SK-N-MC (cell line): Measurements from ENCODE around the gene FAM193B.

Experiments used
- DNase-seq: peaks from one replicate; pipeline ENCODE4 v3.0.0-alpha.2; 2011; ENCODE audit warnings: low read depth, low spot score
- H3K27ac ChIP-seq: fragments of 200-600 bp; sonication (generic); 2 replicates; pipeline ENCODE4 v1.5.1; 2016; ENCODE audit warnings: mixed run types
- H3K36me3 ChIP-seq: fragments of 200-600 bp; sonication (generic); 2 replicates; pipeline ENCODE4 v1.6.1; 2017; ENCODE audit warnings: antibody characterized with exemption, low read length, mixed read lengths; ENCODE audit not compliant: insufficient read depth
- H3K4me3 ChIP-seq: fragments of 200-600 bp; sonication (generic); 2 replicates; pipeline ENCODE4 v1.5.1; 2016
- H3K9ac ChIP-seq: fragments of 200-600 bp; sonication (generic); 2 replicates; pipeline ENCODE4 v1.8.0; 2017; ENCODE audit warnings: mixed run types, mixed read lengths; ENCODE audit not compliant: insufficient read length
- H3K9me3 ChIP-seq: fragments of 200-600 bp; sonication (generic); 2 replicates; pipeline ENCODE4 v1.6.1; 2017; ENCODE audit warnings: low read depth, mild to moderate bottlenecking, antibody characterized with exemption, low read length, moderate library complexity, mixed read lengths
- EZH2 ChIP-seq: fragments of 200-600 bp; sonication (generic); IDR thresholded peaks from one replicate; pipeline ENCODE4 v1.6.1; 2017; ENCODE audit warnings: antibody characterized with exemption
- FOXP2 ChIP-seq: optimal IDR thresholded peaks from 2 replicates; pipeline ENCODE3; 2011; ENCODE audit warnings: mild to moderate bottlenecking, moderate library complexity; ENCODE audit not compliant: insufficient read depth; ENCODE audit errors: extremely low read length, control extremely low read depth
- POLR2AphosphoS5 ChIP-seq: IDR thresholded peaks from 2 replicates; pipeline ENCODE4 v1.6.1; 2012; ENCODE audit warnings: mild to moderate bottlenecking, low read depth, low read length, borderline replicate concordance

Gene FAM193B

DNA sequence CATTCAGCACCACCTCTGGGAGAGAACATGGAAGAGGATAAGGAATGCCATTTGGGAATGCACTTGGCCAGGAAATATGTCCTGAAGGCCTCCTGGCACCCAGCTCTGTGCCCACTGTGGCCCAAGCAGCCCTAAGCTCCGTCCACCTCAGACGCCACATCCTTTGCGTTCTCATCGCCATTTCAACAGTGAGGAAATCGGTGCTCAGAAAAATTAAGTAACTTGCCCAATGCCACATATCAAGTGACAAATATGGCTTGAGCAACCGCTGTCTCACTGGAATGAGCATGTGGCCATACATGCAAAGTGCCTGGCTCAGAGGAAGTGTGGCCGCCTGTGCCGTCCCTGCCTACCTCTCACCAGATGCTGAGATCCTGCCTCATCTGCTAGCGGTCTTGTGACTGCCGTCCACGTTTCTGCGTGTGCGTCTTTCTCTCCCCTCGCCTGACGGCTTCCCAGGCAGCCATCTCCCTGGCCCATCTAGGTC, 43.8 kb downstream of the FAM193B start:
- Histone ChIP-seq H3K9me3 (no peaks in the 10 kb centered on the region), H3K9ac (no peak overlapping the region), H3K4me3 (no peak overlapping the region), H3K36me3 (peaks cover 51% of the 10 kb centered on the region), H3K27ac (no peak overlapping the region)
- TF ChIP-seq EZH2: no peak
- TF ChIP-seq FOXP2: no peak
- TF ChIP-seq POLR2AphosphoS5: no peak
- no peak for DNase-seq

DNA sequence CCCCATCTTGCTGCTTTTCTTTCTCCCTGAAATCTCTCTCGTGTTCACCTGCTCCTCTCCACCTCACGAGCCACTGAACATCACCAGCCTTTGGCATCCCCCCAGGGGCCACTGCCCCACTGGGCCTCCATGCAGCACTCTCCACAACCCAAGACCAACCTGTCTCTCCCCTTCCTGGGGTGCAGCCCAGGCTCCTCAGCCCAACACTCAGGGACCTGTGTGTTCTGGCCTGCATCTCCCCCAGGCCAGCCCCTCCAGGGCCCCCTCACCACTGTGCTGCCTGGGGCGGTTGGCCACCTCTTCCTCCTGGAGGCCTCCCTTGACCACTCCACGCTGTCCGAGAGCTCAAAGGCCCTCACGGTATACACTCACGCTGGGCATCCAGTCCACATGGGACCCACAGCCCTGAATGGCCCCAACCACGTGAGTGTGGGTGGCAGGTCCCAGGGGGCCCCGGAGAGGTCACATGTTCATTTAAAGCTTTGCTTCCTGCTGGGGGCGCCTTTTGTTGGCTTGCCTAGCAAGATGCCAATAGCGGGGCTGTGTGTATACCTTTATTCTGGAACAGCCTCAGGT, 44.3 kb downstream of the FAM193B start:
- Histone ChIP-seq H3K9ac (no peak overlapping the region), H3K9me3 (no peaks in the 10 kb centered on the region), H3K27ac (no peak overlapping the region), H3K4me3 (no peak overlapping the region), H3K36me3 (peaks cover 45% of the 10 kb centered on the region)
- TF ChIP-seq FOXP2 (no peak), POLR2AphosphoS5 (no peak), EZH2 (no peak)
- no peak for DNase-seq

DNA sequence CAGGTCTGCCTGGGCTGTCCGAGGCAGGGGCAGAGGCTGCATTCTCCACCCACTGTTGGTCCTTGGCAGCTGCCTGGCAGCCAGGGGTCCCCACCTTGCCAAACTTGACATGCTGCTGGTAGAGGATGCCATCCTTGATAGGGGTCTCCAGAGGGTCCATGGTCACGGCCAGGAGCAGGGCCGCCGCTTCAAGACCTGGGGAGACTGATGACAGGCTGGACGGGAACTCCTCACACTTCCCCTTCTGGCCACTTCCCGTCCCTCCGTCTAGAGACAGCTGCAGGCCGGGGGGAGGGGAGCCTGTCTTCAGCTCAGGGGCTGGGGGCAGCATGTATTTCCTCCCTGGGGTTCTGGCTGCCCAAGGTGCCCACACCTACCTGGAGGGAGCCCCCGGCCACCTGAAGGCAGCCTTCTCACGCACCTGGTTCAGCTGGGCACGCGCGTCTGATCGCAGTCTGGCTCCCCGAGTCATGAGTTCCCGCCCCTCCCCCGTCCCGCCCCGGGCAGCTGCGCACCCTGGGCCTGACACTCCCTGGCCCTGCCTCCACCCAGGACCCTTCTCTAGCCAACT, 44.9 kb downstream of the FAM193B start, which contains the start of gene DOK3:
DOK3 (minus strand) TSS at position 446 of the 571 bp plus-strand sequence; CDS start at position 160, 286 bp downstream.
- H3K36me3 ChIP-seq: peaks cover 39% of the 10 kb centered on the region; the same call in 1 of the 2 replicates
- no peak within 1 kb of the TSS for H3K27ac ChIP-seq
- H3K9me3 ChIP-seq: no peaks in the 10 kb centered on the region
- DNase-seq: no peak
- no peak within 1 kb of the TSS for H3K9ac ChIP-seq
- H3K4me3 ChIP-seq: no peak within 1 kb of the TSS
- no peak for TF ChIP-seq POLR2AphosphoS5
- TF ChIP-seq EZH2: no peak
- TF ChIP-seq FOXP2: no peak

DNA sequence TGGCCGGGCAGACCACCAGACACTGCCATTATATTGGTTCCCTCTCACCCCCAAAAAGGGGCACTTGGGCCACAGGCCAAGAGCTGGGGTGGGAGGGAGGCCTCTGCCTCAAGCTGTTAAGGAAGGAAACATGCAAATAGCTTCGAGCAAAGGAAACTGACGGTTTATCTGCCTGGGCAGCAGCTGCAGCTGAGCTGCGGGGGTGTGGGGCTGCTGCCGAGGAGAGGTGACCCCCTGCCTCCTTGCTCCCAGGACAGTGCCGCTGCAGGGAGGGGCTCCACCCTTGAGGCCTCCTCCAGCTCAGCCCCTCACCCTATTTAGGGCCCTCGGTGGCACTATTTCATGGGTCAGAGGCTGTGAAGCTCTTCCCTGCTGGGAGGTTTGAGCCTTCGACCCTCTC, 45.5 kb downstream of the FAM193B start:
- TF ChIP-seq FOXP2 (no peak), POLR2AphosphoS5 (no peak), EZH2 (no peak)
- Histone ChIP-seq H3K27ac (no peak overlapping the region), H3K9ac (no peak overlapping the region), H3K9me3 (no peaks in the 10 kb centered on the region), H3K4me3 (no peak overlapping the region), H3K36me3 (peaks cover 33% of the 10 kb centered on the region; the same call in 1 of the 2 replicates)
- no peak for DNase-seq

DNA sequence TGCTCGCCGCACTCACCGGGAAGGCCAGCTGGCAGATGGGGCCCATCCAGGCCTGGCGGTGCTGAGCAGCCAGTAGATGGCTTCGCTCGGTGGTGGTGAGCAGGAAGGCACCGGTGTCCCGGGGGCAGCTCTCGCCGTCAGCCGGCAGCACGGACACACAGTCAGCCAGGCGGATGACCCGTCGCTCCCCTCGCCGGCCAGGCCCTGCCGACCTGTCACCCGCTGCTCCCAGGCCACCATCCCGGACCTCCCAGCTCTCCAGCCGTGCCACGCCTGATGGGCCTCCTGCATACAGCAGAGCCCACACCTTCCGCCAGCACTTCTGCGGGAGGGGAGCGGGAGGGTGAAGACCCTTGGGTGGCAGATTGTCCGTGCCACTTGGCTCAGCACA, 46.1 kb downstream of the FAM193B start:
- H3K9ac ChIP-seq: no peak overlapping the region
- no peaks in the 10 kb centered on the region for H3K9me3 ChIP-seq
- H3K27ac ChIP-seq: no peak overlapping the region
- no peak overlapping the region for H3K4me3 ChIP-seq
- DNase-seq: no peak
- no peak for TF ChIP-seq EZH2
- no peak for TF ChIP-seq FOXP2
- no peak for TF ChIP-seq POLR2AphosphoS5
- H3K36me3 ChIP-seq: peaks cover 27% of the 10 kb centered on the region; the same call in 1 of the 2 replicates

DNA sequence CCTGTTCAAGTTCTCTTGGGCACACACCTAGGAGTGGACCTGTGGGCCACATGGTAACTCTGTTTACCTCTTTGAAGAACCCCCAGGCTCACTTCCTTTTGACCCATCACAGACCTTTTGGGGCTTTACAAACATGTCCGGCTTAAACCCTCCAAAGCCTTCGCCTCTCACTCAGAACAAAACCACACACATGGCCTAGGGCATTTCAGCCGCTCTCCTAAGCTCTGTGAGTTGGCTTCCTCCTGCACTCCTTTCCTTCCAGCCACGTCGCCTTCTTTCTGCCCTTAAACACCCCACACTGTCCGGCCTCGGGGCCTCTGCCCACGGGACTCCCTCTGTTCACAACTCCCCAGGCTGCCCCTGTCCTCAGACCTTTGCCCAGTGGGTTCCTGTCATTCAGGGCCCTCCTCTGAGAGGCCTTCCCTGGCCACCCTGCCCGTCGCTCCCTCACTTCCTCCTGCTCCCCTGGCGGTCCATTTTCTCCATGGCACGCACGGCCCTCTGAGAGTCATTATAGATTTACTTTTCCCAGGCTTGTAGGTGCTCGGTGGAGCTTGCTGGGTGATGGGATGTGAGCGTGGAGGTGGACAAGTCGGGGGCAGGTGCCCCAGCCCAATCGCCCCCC, 46.7 kb downstream of the FAM193B start:
- TF ChIP-seq EZH2 (no peak), POLR2AphosphoS5 (no peak), FOXP2 (no peak)
- no peak for DNase-seq
- H3K27ac ChIP-seq: no peak overlapping the region
- H3K9ac ChIP-seq: no peak overlapping the region
- H3K9me3 ChIP-seq: no peaks in the 10 kb centered on the region
- H3K36me3 ChIP-seq: peaks cover 22% of the 10 kb centered on the region; the same call in 1 of the 2 replicates
- no peak overlapping the region for H3K4me3 ChIP-seq

DNA sequence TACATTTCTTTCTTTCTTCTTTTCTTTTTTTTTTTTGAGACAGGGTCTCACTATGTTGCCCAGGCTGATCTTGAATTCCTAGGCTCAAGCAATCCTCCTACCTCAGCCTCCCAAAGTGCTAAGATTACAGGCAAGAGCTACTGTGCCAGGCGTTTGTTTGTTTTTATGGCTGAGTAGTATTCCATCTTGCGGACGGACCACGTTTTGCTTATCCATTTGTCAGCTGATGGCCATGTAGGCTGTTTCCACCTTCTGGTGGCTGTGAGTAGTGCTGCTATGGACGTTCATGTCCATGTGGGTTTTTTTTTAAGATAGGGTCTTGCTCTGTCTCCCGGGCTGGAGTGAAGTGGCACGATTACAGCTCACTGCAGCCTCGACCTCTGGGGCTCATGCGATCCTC, 47.2 kb downstream of the FAM193B start:
- Histone ChIP-seq H3K9ac (no peak overlapping the region), H3K27ac (no peak overlapping the region), H3K4me3 (no peak overlapping the region), H3K36me3 (peaks cover 17% of the 10 kb centered on the region; the same call in 1 of the 2 replicates), H3K9me3 (no peaks in the 10 kb centered on the region)
- TF ChIP-seq FOXP2 (no peak), EZH2 (no peak), POLR2AphosphoS5 (no peak)
- no peak for DNase-seq

DNA sequence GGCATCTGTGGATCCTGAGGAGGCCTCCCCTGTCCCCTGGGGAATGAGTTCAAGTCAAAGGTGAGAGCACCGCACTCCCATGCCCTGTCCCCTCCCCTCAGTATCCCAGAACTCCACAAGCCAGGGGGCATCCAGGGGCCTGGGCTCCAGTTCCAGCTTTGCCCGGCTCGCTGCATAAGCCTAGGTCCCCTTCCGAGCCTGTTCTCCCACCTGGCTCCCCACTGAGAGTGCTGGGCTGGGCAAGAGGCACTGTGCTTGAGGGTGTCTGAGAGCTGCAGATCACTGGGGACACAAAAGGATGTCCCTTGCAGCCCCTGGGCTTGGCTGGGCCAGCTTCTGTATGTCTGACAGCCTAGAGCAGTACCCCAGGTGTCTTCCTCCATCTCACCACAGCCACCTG, 49.3 kb downstream of the FAM193B start:
- Histone ChIP-seq H3K9me3 (no peaks in the 10 kb centered on the region), H3K36me3 (no peaks in the 10 kb centered on the region), H3K27ac (no peak overlapping the region), H3K4me3 (no peak overlapping the region), H3K9ac (no peak overlapping the region)
- TF ChIP-seq POLR2AphosphoS5 (no peak), EZH2 (no peak), FOXP2 (no peak)
- DNase-seq: no peak
